ENCODE results near the gene CLCA4. TPM values are rescaled to one million over a fixed set of nuclear protein-coding genes. Genes with fewer than 3 reads are reported as not detected.

The CLCA4 gene
- total and polyA plus RNA-seq, 10 of the 15 experiments (the other 5 are each of a cell fraction or from before 2014, with no cell fraction given): 0.01 to 0.08 TPM; not detected in 8

DNA sequence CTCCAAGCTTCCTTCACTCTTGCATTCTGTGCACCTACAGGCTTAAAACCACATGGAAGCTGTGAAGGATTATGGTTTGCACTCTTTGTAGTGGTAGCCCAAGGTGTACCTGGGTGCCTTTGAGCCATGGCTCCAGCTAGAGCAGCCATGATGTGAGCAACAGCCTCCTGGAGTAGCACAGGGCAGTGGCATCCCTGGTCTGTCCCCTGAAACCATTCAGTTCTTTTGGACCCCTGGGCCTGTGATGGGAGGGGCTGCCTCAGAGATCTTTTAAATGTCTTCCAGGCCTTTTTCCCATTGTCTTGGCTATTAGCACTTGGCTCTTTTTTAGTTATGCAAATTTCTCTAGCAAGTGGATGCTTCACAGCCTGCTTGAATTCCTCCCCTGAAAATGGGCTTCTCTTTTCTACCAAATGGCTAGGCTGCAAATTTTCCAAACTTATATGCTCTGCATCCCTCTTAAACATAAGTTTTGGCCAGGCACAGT lies 47.4 kb downstream of the CLCA4 start (continued):
- TF ChIP-seq CBX3 (IDR thresholded peaks at IDR 0.05; ENCODE audit: borderline replicate concordance, low read depth) (no peak), CBX5 (IDR thresholded peaks at IDR 0.05; ENCODE audit: low read depth) (no peak)
- TF ChIP-seq, protein P1, sequence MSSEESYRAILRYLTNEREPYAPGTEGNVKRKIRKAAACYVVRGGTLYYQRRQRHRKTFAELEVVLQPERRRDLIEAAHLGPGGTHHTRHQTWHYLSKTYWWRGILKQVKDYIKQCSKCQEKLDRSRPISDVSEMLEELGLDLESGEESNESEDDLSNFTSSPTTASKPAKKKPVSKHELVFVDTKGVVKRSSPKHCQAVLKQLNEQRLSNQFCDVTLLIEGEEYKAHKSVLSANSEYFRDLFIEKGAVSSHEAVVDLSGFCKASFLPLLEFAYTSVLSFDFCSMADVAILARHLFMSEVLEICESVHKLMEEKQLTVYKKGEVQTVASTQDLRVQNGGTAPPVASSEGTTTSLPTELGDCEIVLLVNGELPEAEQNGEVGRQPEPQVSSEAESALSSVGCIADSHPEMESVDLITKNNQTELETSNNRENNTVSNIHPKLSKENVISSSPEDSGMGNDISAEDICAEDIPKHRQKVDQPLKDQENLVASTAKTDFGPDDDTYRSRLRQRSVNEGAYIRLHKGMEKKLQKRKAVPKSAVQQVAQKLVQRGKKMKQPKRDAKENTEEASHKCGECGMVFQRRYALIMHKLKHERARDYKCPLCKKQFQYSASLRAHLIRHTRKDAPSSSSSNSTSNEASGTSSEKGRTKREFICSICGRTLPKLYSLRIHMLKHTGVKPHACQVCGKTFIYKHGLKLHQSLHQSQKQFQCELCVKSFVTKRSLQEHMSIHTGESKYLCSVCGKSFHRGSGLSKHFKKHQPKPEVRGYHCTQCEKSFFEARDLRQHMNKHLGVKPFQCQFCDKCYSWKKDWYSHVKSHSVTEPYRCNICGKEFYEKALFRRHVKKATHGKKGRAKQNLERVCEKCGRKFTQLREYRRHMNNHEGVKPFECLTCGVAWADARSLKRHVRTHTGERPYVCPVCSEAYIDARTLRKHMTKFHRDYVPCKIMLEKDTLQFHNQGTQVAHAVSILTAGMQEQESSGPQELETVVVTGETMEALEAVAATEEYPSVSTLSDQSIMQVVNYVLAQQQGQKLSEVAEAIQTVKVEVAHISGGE (CRISPR knock-in tag; IDR thresholded peaks at IDR 0.05): no peak

DNA sequence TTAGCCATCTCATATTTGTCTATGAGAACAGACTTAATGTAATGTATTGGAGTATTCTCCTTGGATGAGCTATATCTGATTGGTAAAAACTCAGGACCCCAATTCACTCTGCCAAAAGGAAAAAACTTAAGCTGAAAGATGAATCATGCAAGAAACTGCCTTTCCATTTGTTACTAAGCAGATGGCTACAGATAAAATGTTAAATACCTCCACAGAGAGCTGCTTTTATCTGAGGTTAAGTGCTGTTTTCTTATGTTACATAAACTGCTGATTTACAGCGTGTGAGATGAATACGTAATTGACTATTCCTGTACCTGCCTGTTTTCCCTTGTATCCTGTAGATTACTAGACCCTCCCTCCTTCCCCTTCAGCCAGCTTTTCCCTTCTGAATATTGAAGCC lies 49.3 kb downstream of the CLCA4 start:
- ChIA-PET POLR2A (no interaction called here), CTCF (no interaction called here), RAD21 (ENCODE audit: unreplicated experiment) (no interaction called here), SMC1A (ENCODE audit: uncharacterized antibody, unreplicated experiment) (no interaction called here)
- H3K27ac ChIP-seq (ENCODE audit: control insufficient read depth, insufficient read depth): no peak overlapping the region
- no peak overlapping the region for H3K4me2 ChIP-seq (ENCODE audit: control insufficient read depth, insufficient read depth)
- DNase-seq (ENCODE audit: low read depth, low spot score): no peak
- no peaks in the 10 kb centered on the region for H3K9me3 ChIP-seq (replicated peaks; ENCODE audit: control insufficient read depth, insufficient read depth, low read length)
- no peaks in the 10 kb centered on the region for H3K36me3 ChIP-seq (ENCODE audit: control insufficient read depth in 2 of 2, insufficient read depth in 2 of 2, low read length in 1 of 2)
- no peak for FAIRE-seq
- no TSS peak for BruUV-seq (replicated peaks)
- intact Hi-C loops (cut with micrococcal nuclease; ENCODE audit: unreplicated experiment) (no loop called here), in situ Hi-C loops (cut with MboI) (no loop called here)
- H2AFZ ChIP-seq (ENCODE audit: control insufficient read depth, low read depth, low read length): no peak overlapping the region
- H3K4me3 ChIP-seq: no peak overlapping the region
- ATAC-seq: no peak
- no peaks in the 10 kb centered on the region for H3K27me3 ChIP-seq (replicated peaks in 1 of 2; ENCODE audit: control insufficient read depth in 2 of 2, insufficient read depth in 2 of 2, low read length in 1 of 2)
- WGBS (ENCODE audit: insufficient coverage, insufficient replicate concordance, low lambda C conversion rate, missing lambda C conversion rate): 56% methylated on average over 2 of the region's 2 CpGs
- H3K4me1 ChIP-seq (ENCODE audit: control insufficient read depth, insufficient read depth, low read length): no peaks in the 10 kb centered on the region
- H4K20me1 ChIP-seq (ENCODE audit: control insufficient read depth, insufficient read depth): no peaks in the 10 kb centered on the region
- H3K9ac ChIP-seq (ENCODE audit: control insufficient read depth, insufficient read depth, low read length): no peak overlapping the region
- no peaks in the 10 kb centered on the region for H3K79me2 ChIP-seq (ENCODE audit: control insufficient read depth, insufficient read depth, low read length)
- TF ChIP-seq NFXL1 (IDR thresholded peaks at IDR 0.05; ENCODE audit: borderline replicate concordance): no peak
- TF ChIP-seq HDAC2 (IDR thresholded peaks at IDR 0.05): no peak
- no peak for TF ChIP-seq STAT1 (conservative IDR thresholded peaks at IDR 0.05)
- TF ChIP-seq NFYA (IDR thresholded peaks at IDR 0.05; ENCODE audit: borderline replicate concordance, low read depth, low read length): no peak
- no peak for TF ChIP-seq NBN (IDR thresholded peaks at IDR 0.05)
- TF ChIP-seq, protein P2, sequence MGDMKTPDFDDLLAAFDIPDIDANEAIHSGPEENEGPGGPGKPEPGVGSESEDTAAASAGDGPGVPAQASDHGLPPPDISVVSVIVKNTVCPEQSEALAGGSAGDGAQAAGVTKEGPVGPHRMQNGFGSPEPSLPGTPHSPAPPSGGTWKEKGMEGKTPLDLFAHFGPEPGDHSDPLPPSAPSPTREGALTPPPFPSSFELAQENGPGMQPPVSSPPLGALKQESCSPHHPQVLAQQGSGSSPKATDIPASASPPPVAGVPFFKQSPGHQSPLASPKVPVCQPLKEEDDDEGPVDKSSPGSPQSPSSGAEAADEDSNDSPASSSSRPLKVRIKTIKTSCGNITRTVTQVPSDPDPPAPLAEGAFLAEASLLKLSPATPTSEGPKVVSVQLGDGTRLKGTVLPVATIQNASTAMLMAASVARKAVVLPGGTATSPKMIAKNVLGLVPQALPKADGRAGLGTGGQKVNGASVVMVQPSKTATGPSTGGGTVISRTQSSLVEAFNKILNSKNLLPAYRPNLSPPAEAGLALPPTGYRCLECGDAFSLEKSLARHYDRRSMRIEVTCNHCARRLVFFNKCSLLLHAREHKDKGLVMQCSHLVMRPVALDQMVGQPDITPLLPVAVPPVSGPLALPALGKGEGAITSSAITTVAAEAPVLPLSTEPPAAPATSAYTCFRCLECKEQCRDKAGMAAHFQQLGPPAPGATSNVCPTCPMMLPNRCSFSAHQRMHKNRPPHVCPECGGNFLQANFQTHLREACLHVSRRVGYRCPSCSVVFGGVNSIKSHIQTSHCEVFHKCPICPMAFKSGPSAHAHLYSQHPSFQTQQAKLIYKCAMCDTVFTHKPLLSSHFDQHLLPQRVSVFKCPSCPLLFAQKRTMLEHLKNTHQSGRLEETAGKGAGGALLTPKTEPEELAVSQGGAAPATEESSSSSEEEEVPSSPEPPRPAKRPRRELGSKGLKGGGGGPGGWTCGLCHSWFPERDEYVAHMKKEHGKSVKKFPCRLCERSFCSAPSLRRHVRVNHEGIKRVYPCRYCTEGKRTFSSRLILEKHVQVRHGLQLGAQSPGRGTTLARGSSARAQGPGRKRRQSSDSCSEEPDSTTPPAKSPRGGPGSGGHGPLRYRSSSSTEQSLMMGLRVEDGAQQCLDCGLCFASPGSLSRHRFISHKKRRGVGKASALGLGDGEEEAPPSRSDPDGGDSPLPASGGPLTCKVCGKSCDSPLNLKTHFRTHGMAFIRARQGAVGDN (IDR thresholded peaks at IDR 0.05): no peak
- no peak for TF ChIP-seq POLR2A (IDR thresholded peaks at IDR 0.05; ENCODE audit: low read depth, low read length)
- TF ChIP-seq DPF2 (IDR thresholded peaks at IDR 0.05): no peak
- no peak for TF ChIP-seq CREB1 (IDR thresholded peaks at IDR 0.05; ENCODE audit: low read depth)
- no peak for TF ChIP-seq WRNIP1 (IDR thresholded peaks at IDR 0.05; ENCODE audit: borderline replicate concordance, low read depth, low read length)
- TF ChIP-seq, protein P3, sequence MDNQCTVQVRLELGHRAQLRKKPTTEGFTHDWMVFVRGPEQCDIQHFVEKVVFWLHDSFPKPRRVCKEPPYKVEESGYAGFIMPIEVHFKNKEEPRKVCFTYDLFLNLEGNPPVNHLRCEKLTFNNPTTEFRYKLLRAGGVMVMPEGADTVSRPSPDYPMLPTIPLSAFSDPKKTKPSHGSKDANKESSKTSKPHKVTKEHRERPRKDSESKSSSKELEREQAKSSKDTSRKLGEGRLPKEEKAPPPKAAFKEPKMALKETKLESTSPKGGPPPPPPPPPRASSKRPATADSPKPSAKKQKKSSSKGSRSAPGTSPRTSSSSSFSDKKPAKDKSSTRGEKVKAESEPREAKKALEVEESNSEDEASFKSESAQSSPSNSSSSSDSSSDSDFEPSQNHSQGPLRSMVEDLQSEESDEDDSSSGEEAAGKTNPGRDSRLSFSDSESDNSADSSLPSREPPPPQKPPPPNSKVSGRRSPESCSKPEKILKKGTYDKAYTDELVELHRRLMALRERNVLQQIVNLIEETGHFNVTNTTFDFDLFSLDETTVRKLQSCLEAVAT (IDR thresholded peaks at IDR 0.05): no peak
- TF ChIP-seq MYB (IDR thresholded peaks at IDR 0.05; ENCODE audit: borderline replicate concordance, low read depth, low read length): no peak

Data from GM12878 (cell line).